CD4-positive, alpha-beta T cell treated with Interleukin-12 subunit alpha and Interleukin-12 subunit beta, for 1 hour (primary cell): ENCODE data around the gene EPB41L5.
"Not testable (repeated sequence)": the region's sequence is repeated elsewhere in the genome, so short reads cannot be mapped to it uniquely, and the experiment has no call there.

ENCODE experiments used
- DNase-seq: peaks from one replicate; pipeline ENCODE4 v3.0.0-alpha.2; 2020

EPB41L5 gene

GRCh38 chr2:120029672-120030640, 17.1 kb downstream of the EPB41L5 start:
- DNase-seq: no peak

GRCh38 chr2:120032297-120032696, 19.4 kb downstream of the EPB41L5 start:
- DNase-seq: no peak

GRCh38 chr2:120034027-120034426, 21.1 kb downstream of the EPB41L5 start:
- DNase-seq: no peak

GRCh38 chr2:120034621-120035020, 21.7 kb downstream of the EPB41L5 start:
- DNase-seq: no peak

- DNase-seq: no peak
These were observed 23.3 kb downstream of the EPB41L5 start for GRCh38 chr2:120036145-120036544.

- DNase-seq: no peak
These were observed 25.2 kb downstream of the EPB41L5 start for GRCh38 chr2:120037995-120038541.

GRCh38 chr2:120042359-120042758, 29.5 kb downstream of the EPB41L5 start:
- no peak for DNase-seq

- no peak for DNase-seq
These were observed 31.5 kb downstream of the EPB41L5 start for GRCh38 chr2:120044336-120044735.

- DNase-seq: not testable (repeated sequence)
These were observed 32.9 kb downstream of the EPB41L5 start for GRCh38 chr2:120045775-120046174.

- DNase-seq: not testable (repeated sequence)
These were observed 33.4 kb downstream of the EPB41L5 start for GRCh38 chr2:120046252-120046651.

GRCh38 chr2:120052597-120052996, 39.7 kb downstream of the EPB41L5 start:
- DNase-seq: no peak

GRCh38 chr2:120053891-120054290, 41.0 kb downstream of the EPB41L5 start:
- DNase-seq: no peak

- no peak for DNase-seq
These were observed 46.6 kb downstream of the EPB41L5 start for GRCh38 chr2:120059483-120059882.

GRCh38 chr2:120060088-120060623, 47.3 kb downstream of the EPB41L5 start:
- DNase-seq: no peak

GRCh38 chr2:120064664-120065063, 51.8 kb downstream of the EPB41L5 start:
- DNase-seq: no peak

GRCh38 chr2:120066800-120067547, 54.1 kb downstream of the EPB41L5 start:
- DNase-seq: no peak

- DNase-seq: not testable (repeated sequence)
These were observed 55.3 kb downstream of the EPB41L5 start for GRCh38 chr2:120068040-120068658.

- no peak for DNase-seq
These were observed 62.7 kb downstream of the EPB41L5 start for GRCh38 chr2:120075545-120075944.

GRCh38 chr2:120077896-120078295, 65.0 kb downstream of the EPB41L5 start:
- no peak for DNase-seq

- no peak for DNase-seq
These were observed 66.8 kb downstream of the EPB41L5 start for GRCh38 chr2:120079647-120080046.

GRCh38 chr2:120091436-120091835, 78.6 kb downstream of the EPB41L5 start:
- no peak for DNase-seq

GRCh38 chr2:120094795-120095194, 81.9 kb downstream of the EPB41L5 start:
- DNase-seq: no peak

GRCh38 chr2:120100627-120101026, 87.8 kb downstream of the EPB41L5 start:
- no peak for DNase-seq
